ENCODE data around the gene C2CD5. TPM values are rescaled to one million over a fixed set of nuclear protein-coding genes. Genes with fewer than 3 reads are reported as not detected.
"Not testable (repeated sequence)": the region's sequence is repeated elsewhere in the genome, so short reads cannot be mapped to it uniquely, and the experiment has no call there.

The C2CD5 gene
- total and polyA plus RNA-seq, 5 donors, result 10.2 to 28.1 (median 22.7) TPM

DNA sequence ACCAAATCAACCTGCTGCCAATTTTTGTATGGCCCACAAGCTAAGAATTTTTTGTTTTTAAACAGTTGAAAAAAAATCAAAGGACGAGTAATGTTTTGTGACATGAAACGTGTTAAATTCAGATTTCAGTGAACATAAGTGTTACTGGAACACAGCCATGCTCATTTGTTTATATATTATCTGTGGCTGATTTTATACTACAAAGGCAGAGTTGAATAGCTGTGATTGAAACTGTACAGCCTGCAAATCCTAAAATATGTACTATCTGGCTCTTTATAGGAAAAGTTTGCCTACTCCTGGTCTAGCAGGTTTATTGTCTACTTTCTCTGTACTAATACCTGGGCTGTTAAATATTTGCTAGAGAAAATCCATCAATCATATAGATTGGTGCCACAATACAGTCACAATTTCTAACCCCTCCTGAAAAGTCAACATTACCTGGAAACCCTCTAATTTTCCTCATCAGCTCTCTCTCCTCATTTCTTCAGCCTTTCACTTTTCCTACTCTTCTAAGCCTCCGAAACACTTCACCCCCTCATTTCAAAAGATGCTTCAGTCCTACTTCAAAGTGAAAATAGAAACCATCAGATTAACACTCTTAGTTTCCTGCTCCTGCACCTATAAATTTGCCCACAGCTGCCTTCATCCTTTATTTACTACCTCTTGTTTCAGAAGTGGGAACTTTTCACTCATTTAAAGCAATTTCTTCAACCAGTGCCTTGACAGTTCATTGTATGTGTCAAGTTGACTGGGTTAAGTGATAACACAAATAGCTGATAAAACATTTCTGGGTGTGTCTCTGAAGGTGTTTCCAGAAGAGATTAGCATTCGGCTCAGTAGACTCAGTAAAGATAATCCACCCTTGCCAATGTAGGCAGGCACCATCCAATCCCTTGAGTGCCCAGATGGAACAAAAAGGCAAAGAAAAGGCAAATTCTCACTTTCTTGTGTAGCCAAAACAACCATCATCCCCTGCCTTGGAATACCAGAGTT is 18.0 kb upstream of the C2CD5 start:
- intact Hi-C loops (cut with DNase I), result no loop called here
- Histone ChIP-seq H3K27ac (ENCODE audit: low read length) (no peak overlapping the region), H3K4me1 (ENCODE audit: control insufficient read depth, insufficient read depth, low read length) (no peaks in the 10 kb centered on the region), H3K27me3 (ENCODE audit: control insufficient read depth, insufficient read depth) (no peaks in the 10 kb centered on the region), H3K4me3 (ENCODE audit: low read length) (no peak overlapping the region), H3K9me3 (ENCODE audit: control insufficient read depth, low read length) (no peaks in the 10 kb centered on the region)
- 45% methylated on average over 4 of the region's 4 CpGs for WGBS
- ATAC-seq (no peak), DNase-seq (no peak)

DNA sequence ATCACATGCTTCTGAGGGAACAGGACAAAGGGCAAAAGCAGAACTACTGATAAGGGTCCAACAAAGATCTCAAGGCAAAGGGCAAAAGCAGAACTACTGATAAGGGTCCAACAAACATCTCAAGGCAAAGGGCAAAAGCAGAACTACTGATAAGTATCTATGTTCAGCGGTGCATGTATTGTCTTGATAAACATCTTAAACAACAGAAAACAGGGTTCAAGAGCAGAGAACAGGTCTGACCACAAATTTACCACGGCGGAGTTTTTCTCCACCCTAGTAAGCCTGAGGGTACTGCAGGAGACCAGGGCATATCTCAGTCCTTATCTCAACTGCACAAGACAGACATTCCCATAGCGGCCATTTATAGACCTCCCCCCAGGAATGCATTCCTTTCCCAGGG is 10.4 kb upstream of the C2CD5 start:
- H3K4me3 ChIP-seq (ENCODE audit: low read length); intact Hi-C loops (cut with DNase I); H3K27me3 ChIP-seq (ENCODE audit: control insufficient read depth, insufficient read depth); DNase-seq; ATAC-seq; H3K9me3 ChIP-seq (ENCODE audit: control insufficient read depth, low read length); H3K4me1 ChIP-seq (ENCODE audit: control insufficient read depth, insufficient read depth, low read length); H3K27ac ChIP-seq (ENCODE audit: low read length): not testable (repeated sequence)
- 87% methylated on average over 4 of the region's 4 CpGs for WGBS

DNA sequence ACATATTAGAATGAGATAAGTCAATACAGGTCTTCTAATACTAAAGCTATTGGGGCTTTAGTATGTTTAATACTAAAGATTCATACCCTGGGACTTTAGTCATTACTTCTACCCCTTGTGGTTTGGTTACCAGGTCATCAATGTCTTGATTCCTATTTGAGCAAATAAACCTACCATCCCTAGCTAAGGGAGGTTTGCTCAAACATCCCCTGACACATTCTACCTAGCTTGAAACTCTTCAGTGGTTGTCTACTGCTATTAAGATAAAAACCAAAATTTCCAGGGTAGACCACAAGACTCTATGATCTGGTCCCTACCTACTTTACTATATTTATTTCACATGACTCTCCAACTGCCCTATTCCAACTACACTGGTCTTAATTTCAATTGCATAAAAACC is 7.3 kb upstream of the C2CD5 start:
- Histone ChIP-seq H3K4me3 (ENCODE audit: low read length) (no peak overlapping the region), H3K27me3 (ENCODE audit: control insufficient read depth, insufficient read depth) (no peaks in the 10 kb centered on the region), H3K27ac (ENCODE audit: low read length) (no peak overlapping the region), H3K9me3 (ENCODE audit: control insufficient read depth, low read length) (no peaks in the 10 kb centered on the region), H3K4me1 (ENCODE audit: control insufficient read depth, insufficient read depth, low read length) (no peaks in the 10 kb centered on the region)
- no peak for DNase-seq
- ATAC-seq, result no peak
- intact Hi-C loops (cut with DNase I), result no loop called here

DNA sequence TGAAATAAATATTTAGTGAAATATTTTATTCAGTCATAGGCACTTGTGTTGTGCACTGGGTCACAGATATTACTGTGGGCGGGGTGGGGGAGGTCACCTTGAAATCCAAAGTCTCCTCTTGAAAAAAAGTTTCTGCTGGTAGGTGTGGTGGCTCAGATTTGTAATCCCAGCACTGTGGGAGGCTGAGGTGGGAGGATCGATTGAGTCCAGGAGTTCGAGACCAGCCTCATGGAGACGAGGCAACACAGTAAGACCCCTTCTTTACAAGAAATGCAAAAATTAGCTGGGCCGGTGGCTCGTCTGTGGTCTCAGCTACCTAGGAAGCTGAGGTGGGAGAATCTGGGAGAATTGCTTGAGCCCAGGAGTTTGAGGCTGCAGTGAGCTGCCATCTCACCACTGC is 913 bp upstream of the C2CD5 start:
- 98% methylated on average over 6 of the region's 6 CpGs for WGBS
- no peak for DNase-seq
- ATAC-seq, result no peak
- intact Hi-C loops (cut with DNase I), result loop anchor here in 3 of 4 donors (2.0 to 10.0 kb wide), 3 partner anchors 80 to 82 kb away; partner anchors contain the start of gene ETNK1 (in 3 of the 3)
- no peak overlapping the region for H3K27ac ChIP-seq (ENCODE audit: low read length)
- no peak overlapping the region for H3K4me3 ChIP-seq (ENCODE audit: low read length)
- H3K4me1 ChIP-seq (ENCODE audit: control insufficient read depth, insufficient read depth, low read length), result no peaks in the 10 kb centered on the region
- no peaks in the 10 kb centered on the region for H3K9me3 ChIP-seq (ENCODE audit: control insufficient read depth, low read length)
- H3K27me3 ChIP-seq (ENCODE audit: control insufficient read depth, insufficient read depth), result no peaks in the 10 kb centered on the region

DNA sequence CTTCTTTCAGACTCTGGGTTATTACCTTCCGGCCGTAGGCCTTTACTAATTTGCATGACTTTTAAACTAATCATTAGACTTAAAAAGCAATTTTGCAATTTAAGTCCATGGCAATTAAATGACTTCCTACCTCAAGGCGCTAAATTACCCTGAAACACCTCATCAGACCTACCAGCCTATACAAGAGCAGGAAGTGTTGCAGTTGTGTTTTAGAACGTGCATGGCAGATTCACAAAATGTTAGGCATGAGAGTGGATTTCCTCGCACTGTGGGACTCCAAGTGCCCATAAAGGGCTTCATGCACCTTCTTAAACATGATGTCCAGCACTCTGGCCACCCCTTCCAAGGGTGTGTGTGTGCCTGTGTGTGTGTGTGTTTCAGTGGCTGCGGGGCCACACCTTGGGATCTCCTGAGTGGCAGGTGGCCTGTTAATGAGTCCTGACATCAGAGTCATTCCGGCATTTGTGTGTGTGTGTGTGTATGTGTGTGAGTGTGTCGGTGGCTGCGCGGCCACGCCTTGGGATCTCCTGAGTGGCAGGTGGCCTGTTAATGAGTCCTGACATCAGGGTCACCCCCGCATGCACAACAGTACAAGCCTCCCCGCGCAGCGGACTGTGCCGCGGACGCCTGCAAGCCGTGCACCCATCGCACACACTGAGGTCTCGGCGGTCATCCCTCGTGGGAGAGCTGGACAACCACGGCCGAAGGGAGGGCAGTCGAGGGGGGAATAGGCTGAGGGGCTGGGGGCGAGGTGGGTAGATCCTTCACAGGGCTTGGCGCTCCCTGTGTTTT is 900 bp downstream of the C2CD5 start:
- 6% methylated on average over 28 of the region's 28 CpGs for WGBS
- intact Hi-C loops (cut with DNase I), result loop anchor here in 3 of 4 donors (2.0 to 10.0 kb wide), 3 partner anchors 81 to 84 kb away; partner anchors contain the start of gene ETNK1 (in 3 of the 3)
- Histone ChIP-seq H3K4me1 (ENCODE audit: control insufficient read depth, insufficient read depth, low read length) (no peaks in the 10 kb centered on the region), H3K27ac (ENCODE audit: low read length) (peak overlapping the region; percentile 97), H3K4me3 (ENCODE audit: low read length) (peak overlapping the region; percentile 89), H3K27me3 (ENCODE audit: control insufficient read depth, insufficient read depth) (no peaks in the 10 kb centered on the region), H3K9me3 (ENCODE audit: control insufficient read depth, low read length) (no peaks in the 10 kb centered on the region)
- peak; percentile 38 to 83 (median 79) for DNase-seq
- peak; percentile 59 to 66 for ATAC-seq

DNA sequence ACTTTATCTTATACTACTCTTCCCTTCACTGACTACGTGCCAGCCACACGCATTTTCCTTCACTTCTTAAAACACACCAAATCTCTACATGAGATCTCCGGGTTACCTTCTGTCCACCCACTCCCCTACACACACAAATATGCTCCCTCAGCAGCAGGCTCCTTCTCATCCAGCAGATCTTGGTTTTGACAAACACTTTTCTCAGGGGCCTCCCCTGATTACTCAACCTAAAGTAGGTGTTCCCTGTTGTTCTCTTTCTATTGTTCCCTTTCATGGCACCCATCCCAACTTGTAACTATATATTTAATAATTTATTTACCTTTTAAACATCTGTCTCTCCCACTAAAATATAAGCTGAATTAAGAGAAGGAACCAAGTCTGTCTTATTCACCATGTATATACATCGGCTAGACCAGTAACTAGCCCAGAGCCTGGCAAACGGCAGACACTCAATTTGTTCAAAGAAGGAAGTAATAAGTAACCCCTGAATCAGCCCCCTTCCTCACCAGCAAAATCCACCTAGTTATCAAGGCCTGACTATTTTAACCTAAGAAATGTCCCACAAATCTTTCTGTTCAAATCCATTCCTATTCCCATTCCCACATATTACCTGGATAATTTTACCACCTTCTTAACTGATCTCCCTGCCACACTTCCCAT is 2.7 kb downstream of the C2CD5 start:
- Histone ChIP-seq H3K27ac (ENCODE audit: low read length) (no peak overlapping the region), H3K27me3 (ENCODE audit: control insufficient read depth, insufficient read depth) (no peaks in the 10 kb centered on the region), H3K9me3 (ENCODE audit: control insufficient read depth, low read length) (no peaks in the 10 kb centered on the region), H3K4me3 (ENCODE audit: low read length) (no peak overlapping the region), H3K4me1 (ENCODE audit: control insufficient read depth, insufficient read depth, low read length) (no peaks in the 10 kb centered on the region)
- no peak for DNase-seq
- intact Hi-C loops (cut with DNase I), result loop anchor here in 2 of 4 donors (5.0 to 10.0 kb wide), 2 partner anchors 83 to 86 kb away; partner anchors contain the start of gene ETNK1 (in 2 of the 2)
- no peak for ATAC-seq
- WGBS, result 85% methylated on average over 5 of the region's 5 CpGs

DNA sequence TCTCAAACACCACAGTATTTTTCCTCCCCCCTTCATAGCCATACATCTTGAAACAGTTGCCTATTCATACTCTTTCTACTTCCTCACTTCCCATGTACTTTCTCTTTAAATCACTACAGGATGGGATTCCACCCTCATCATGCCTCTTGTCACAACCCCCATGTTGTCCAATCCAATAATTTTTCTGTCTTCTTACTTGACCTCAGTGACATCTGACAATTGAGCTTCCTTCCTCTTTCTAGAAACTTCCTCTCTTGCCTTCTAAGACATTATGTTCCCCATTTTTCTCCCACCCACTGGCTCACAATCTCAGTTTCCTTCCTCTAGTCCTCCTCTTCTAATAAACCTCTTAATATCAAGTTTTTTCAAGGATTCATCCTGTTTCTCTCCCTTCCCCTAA is 5.3 kb downstream of the C2CD5 start:
- Histone ChIP-seq H3K9me3 (ENCODE audit: control insufficient read depth, low read length) (no peaks in the 10 kb centered on the region), H3K27me3 (ENCODE audit: control insufficient read depth, insufficient read depth) (no peaks in the 10 kb centered on the region), H3K27ac (ENCODE audit: low read length) (no peak overlapping the region), H3K4me1 (ENCODE audit: control insufficient read depth, insufficient read depth, low read length) (no peaks in the 10 kb centered on the region), H3K4me3 (ENCODE audit: low read length) (no peak overlapping the region)
- DNase-seq, result no peak
- intact Hi-C loops (cut with DNase I), result loop anchor here in 1 of 4 donors (2.0 kb wide), 1 partner anchor 90 kb away; no protein-coding TSS in a partner anchor
- peak; percentile 6 to 64 for ATAC-seq

DNA sequence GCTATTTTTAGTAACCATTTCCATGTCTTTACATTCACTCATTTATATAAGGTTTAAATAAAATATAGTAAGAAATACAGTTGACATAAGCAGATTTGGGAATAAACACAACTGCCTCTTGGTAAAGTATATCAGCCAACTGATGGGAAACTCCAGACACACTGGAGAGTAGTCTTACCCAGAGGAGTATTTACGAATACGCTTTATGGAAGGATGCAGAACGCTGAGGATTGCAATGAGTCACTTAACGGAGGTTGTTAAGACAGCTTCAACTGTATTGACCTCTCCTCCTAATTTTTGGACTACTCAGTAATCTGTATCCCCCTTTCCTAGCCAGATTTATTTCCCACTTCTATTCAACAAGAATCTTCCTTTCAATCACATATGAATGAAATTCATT is 6.0 kb downstream of the C2CD5 start:
- H3K9me3 ChIP-seq (ENCODE audit: control insufficient read depth, low read length), result no peaks in the 10 kb centered on the region
- WGBS, result 92% methylated on average over 4 of the region's 4 CpGs
- no peaks in the 10 kb centered on the region for H3K27me3 ChIP-seq (ENCODE audit: control insufficient read depth, insufficient read depth)
- ATAC-seq, result no peak
- no peaks in the 10 kb centered on the region for H3K4me1 ChIP-seq (ENCODE audit: control insufficient read depth, insufficient read depth, low read length)
- H3K4me3 ChIP-seq (ENCODE audit: low read length), result no peak overlapping the region
- intact Hi-C loops (cut with DNase I), result loop anchor here in 1 of 4 donors (2.0 kb wide), 1 partner anchor 90 kb away; no protein-coding TSS in a partner anchor
- DNase-seq, result no peak
- H3K27ac ChIP-seq (ENCODE audit: low read length), result no peak overlapping the region

DNA sequence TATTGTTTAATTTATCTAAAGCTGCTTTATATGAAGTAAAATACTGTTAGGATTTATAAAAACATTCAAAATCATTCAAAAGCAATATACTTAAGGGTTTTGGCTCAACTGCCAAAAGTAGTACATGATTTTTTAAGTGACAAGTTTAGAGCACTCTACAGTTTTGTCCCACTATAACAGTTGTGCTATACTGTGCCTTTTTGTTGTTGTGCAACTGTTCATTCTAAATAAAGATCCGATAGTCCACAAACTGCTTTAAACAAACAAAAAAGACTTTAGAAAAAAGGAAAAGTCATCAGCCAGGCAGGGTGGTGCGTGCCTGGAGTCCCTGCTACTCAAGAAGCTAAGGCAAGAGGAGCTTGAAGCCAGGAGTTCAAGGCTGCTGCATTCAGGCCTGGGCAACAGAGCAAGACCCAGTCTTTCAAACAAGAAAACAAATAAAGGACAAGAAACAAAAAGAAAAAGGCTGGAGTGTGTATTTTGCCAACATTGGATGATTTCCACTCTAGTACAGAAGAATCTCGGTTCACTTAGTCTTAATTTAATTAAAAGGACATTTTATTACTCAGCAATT is 7.3 kb downstream of the C2CD5 start:
- no peak for DNase-seq
- Histone ChIP-seq H3K4me1 (ENCODE audit: control insufficient read depth, insufficient read depth, low read length) (no peaks in the 10 kb centered on the region), H3K4me3 (ENCODE audit: low read length) (no peak overlapping the region), H3K9me3 (ENCODE audit: control insufficient read depth, low read length) (no peaks in the 10 kb centered on the region), H3K27me3 (ENCODE audit: control insufficient read depth, insufficient read depth) (no peaks in the 10 kb centered on the region), H3K27ac (ENCODE audit: low read length) (no peak overlapping the region)
- intact Hi-C loops (cut with DNase I), result no loop called here
- no peak for ATAC-seq
- 80% methylated on average over 3 of the region's 3 CpGs for WGBS

DNA sequence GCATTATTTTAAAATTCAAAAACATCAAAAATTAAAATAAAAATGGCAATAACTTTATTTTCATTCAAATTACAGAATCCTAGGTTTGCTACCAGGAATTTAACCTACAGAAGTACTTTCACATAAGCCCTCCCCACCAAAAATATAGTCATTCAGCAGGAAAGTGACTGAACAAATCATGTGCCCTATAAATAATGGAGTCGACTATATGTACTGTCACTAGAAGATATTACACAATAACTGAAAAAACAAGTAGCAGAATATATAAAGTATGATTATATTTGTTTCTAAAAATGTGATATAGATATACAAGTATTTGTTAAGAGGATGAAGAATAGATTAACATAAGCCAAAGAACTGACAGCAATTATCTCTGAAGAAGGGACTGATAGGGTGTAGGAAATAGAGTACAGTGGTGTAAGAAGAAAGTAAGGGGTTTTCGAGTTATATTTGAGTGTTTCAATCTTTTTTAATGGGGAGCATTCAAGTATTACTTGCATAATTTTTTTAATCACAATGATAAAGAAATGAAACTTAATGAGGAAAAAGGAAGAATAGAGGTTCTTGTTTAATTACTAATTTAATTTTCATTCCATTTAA is 7.9 kb downstream of the C2CD5 start:
- intact Hi-C loops (cut with DNase I), result no loop called here
- no peaks in the 10 kb centered on the region for H3K27me3 ChIP-seq (ENCODE audit: control insufficient read depth, insufficient read depth)
- ATAC-seq (no peak), DNase-seq (no peak)
- H3K4me1 ChIP-seq (ENCODE audit: control insufficient read depth, insufficient read depth, low read length), result no peaks in the 10 kb centered on the region
- WGBS, result 63% methylated on average over 2 of the region's 2 CpGs
- no peak overlapping the region for H3K4me3 ChIP-seq (ENCODE audit: low read length)
- H3K9me3 ChIP-seq (ENCODE audit: control insufficient read depth, low read length), result no peaks in the 10 kb centered on the region
- no peak overlapping the region for H3K27ac ChIP-seq (ENCODE audit: low read length)

Measured in right cardiac atrium (tissue), 5 donors.